Esophagus (tissue), 2 donors: ENCODE results near the gene RFC2. TPM values are rescaled to one million over a fixed set of nuclear protein-coding genes. Genes with fewer than 3 reads are reported as not detected.
"Not testable (repeated sequence)": the region's sequence is repeated elsewhere in the genome, so short reads cannot be mapped to it uniquely, and the experiment has no call there.

Source experiments
- H3K27ac ChIP-seq, 2 donors: one replicate each; pipeline ENCODE4 v1.5.1; 2013; ENCODE audit warnings: low read depth in 2 of 2, mild to moderate bottlenecking in 2 of 2, inconsistent platforms in 1 of 2, low read length in 1 of 2, moderate library complexity in 1 of 2
- H3K27me3 ChIP-seq, 2 donors: one replicate each; pipeline ENCODE4 v1.6.1; 2013; ENCODE audit warnings: low read length in 2 of 2, control low read depth in 1 of 2, mild to moderate bottlenecking in 1 of 2; ENCODE audit not compliant: insufficient read depth in 2 of 2, control insufficient read depth in 1 of 2
- H3K36me3 ChIP-seq, 2 donors: one replicate each; pipeline ENCODE4 v1.6.1; 2013; ENCODE audit warnings: low read length in 1 of 2; ENCODE audit not compliant: control insufficient read depth in 2 of 2, insufficient read depth in 2 of 2
- H3K4me1 ChIP-seq, 2 donors: one replicate each; pipeline ENCODE4 v1.6.1; 2013; ENCODE audit warnings: low read length in 1 of 2; ENCODE audit not compliant: control insufficient read depth in 2 of 2, insufficient read depth in 2 of 2
- H3K4me3 ChIP-seq, 2 donors: one replicate each; pipeline ENCODE4 v1.5.1; 2013; ENCODE audit warnings: low read length in 2 of 2, mild to moderate bottlenecking in 2 of 2, low read depth in 1 of 2, moderate library complexity in 1 of 2
- H3K9me3 ChIP-seq, 2 donors: one replicate each; pipeline ENCODE4 v1.6.1; 2013; ENCODE audit warnings: mild to moderate bottlenecking in 2 of 2, low read depth in 1 of 2, low read length in 1 of 2, moderate library complexity in 1 of 2; ENCODE audit not compliant: control insufficient read depth in 2 of 2, insufficient read depth in 1 of 2
- WGBS, 2 donors: extraction: QIAGEN DNeasy Blood & Tissue Kit; methylation state at CpG; one replicate each; pipeline ENCODE4 v1.1.7; 2013; 5-methylcytosine and 5-hydroxymethylcytosine counted together
- polyA plus RNA-seq, 2 donors: library from polyadenylated mRNA; stranded (reverse); fragments of 200-250 nt; gene quantifications; one replicate each; pipeline ENCODE4 v1.2.3, GENCODE V29; 2013
- donor health status: healthy with polysubstance abuse.
- donor health status: Bipolar disorder and iron deficiency.

RFC2 gene
- polyA plus RNA-seq, 2 donors, result 20.0 to 26.7 TPM

- H3K4me1 ChIP-seq, result peaks cover 0 to 2% of the 10 kb centered on the region in 2 donors
- peak overlapping the region; percentile 58 to 87 for H3K4me3 ChIP-seq
- no peaks in the 10 kb centered on the region for H3K9me3 ChIP-seq
- WGBS, 2 donors, result 1 to 3% methylated on average over 10 of the region's 10 CpGs
- peaks cover 0 to 13% of the 10 kb centered on the region in 2 donors for H3K36me3 ChIP-seq
- peak overlapping the region; percentile 69 to 98 for H3K27ac ChIP-seq
- H3K27me3 ChIP-seq, result no peaks in the 10 kb centered on the region
Observed at GRCh38 chr7:74253835-74254128, 417 bp downstream of the RFC2 start.

- WGBS, 2 donors, result 40 to 46% methylated on average over 7 of the region's 7 CpGs
Observed at GRCh38 chr7:74253331-74253730, 868 bp downstream of the RFC2 start.

GRCh38 chr7:74252893-74253292, 1.3 kb downstream of the RFC2 start:
- WGBS, 2 donors, result 51 to 68% methylated on average over 5 of the region's 5 CpGs
- no peaks in the 10 kb centered on the region for H3K9me3 ChIP-seq
- peaks cover 0 to 2% of the 10 kb centered on the region in 2 donors for H3K4me1 ChIP-seq
- H3K27ac ChIP-seq, result peak overlapping the region in 1 of 2 donors; percentile 67
- peaks cover 0 to 15% of the 10 kb centered on the region in 2 donors for H3K36me3 ChIP-seq
- H3K4me3 ChIP-seq, result no peak overlapping the region
- H3K27me3 ChIP-seq, result no peaks in the 10 kb centered on the region

More at GRCh38 chr7:74253331-74253730, 868 bp downstream of the RFC2 start:
- peak overlapping the region in 1 of 2 donors; percentile 58 for H3K4me3 ChIP-seq
- H3K27ac ChIP-seq, result peak overlapping the region; percentile 11 to 67
- peaks cover 0 to 13% of the 10 kb centered on the region in 2 donors for H3K36me3 ChIP-seq
- peaks cover 0 to 2% of the 10 kb centered on the region in 2 donors for H3K4me1 ChIP-seq
- no peaks in the 10 kb centered on the region for H3K27me3 ChIP-seq
- H3K9me3 ChIP-seq, result no peaks in the 10 kb centered on the region

- H3K4me1 ChIP-seq, H3K9me3 ChIP-seq, H3K27me3 ChIP-seq, H3K4me3 ChIP-seq, H3K27ac ChIP-seq: not testable (repeated sequence)
- WGBS, 2 donors, result 95 to 96% methylated on average over 10 of the region's 10 CpGs
- peaks cover 0 to 18% of the 10 kb centered on the region in 2 donors for H3K36me3 ChIP-seq
Observed at GRCh38 chr7:74249058-74249457, 5.1 kb downstream of the RFC2 start.

- Histone ChIP-seq H3K27ac (no peak overlapping the region), H3K9me3 (no peaks in the 10 kb centered on the region), H3K36me3 (peaks cover 0 to 18% of the 10 kb centered on the region in 2 donors), H3K27me3 (no peaks in the 10 kb centered on the region), H3K4me3 (no peak overlapping the region), H3K4me1 (peaks cover 0 to 2% of the 10 kb centered on the region in 2 donors)
- WGBS, 2 donors, result 95 to 97% methylated on average over 6 of the region's 6 CpGs
Observed at GRCh38 chr7:74248156-74248555, 6.0 kb downstream of the RFC2 start.

GRCh38 chr7:74246497-74246896, 7.7 kb downstream of the RFC2 start:
- Histone ChIP-seq H3K27ac (no peak overlapping the region), H3K4me1 (no peaks in the 10 kb centered on the region), H3K27me3 (no peaks in the 10 kb centered on the region), H3K36me3 (peaks cover 3 to 22% of the 10 kb centered on the region in 2 donors), H3K9me3 (no peaks in the 10 kb centered on the region), H3K4me3 (no peak overlapping the region)
- WGBS, 2 donors, result 61 to 79% methylated on average over 4 of the region's 4 CpGs

GRCh38 chr7:74242122-74242443, 12.1 kb downstream of the RFC2 start:
- H3K27ac ChIP-seq, result no peak overlapping the region
- H3K9me3 ChIP-seq, result no peaks in the 10 kb centered on the region
- WGBS, 2 donors, result 81 to 89% methylated on average over 6 of the region's 6 CpGs
- H3K36me3 ChIP-seq, result peaks cover 16 to 25% of the 10 kb centered on the region in 2 donors
- H3K27me3 ChIP-seq, result no peaks in the 10 kb centered on the region
- no peaks in the 10 kb centered on the region for H3K4me1 ChIP-seq
- H3K4me3 ChIP-seq, result no peak overlapping the region

GRCh38 chr7:74240482-74240881, 13.7 kb downstream of the RFC2 start:
- no peaks in the 10 kb centered on the region for H3K9me3 ChIP-seq
- H3K27me3 ChIP-seq, result no peaks in the 10 kb centered on the region
- H3K36me3 ChIP-seq, result peaks cover 16 to 26% of the 10 kb centered on the region in 2 donors
- H3K4me3 ChIP-seq, result no peak overlapping the region
- no peaks in the 10 kb centered on the region for H3K4me1 ChIP-seq
- H3K27ac ChIP-seq, result no peak overlapping the region
- WGBS, 2 donors, result 82 to 87% methylated on average over 4 of the region's 4 CpGs

GRCh38 chr7:74236284-74236683, 17.9 kb downstream of the RFC2 start:
- Histone ChIP-seq H3K4me3 (no peak overlapping the region), H3K36me3 (peaks cover 13 to 40% of the 10 kb centered on the region in 2 donors), H3K27me3 (no peaks in the 10 kb centered on the region), H3K9me3 (no peaks in the 10 kb centered on the region), H3K27ac (peak overlapping the region in 1 of 2 donors; percentile 75), H3K4me1 (no peaks in the 10 kb centered on the region)
- WGBS, 2 donors, result 83 to 92% methylated on average over 3 of the region's 3 CpGs

GRCh38 chr7:74235518-74236268, 18.5 kb downstream of the RFC2 start:
- WGBS, 2 donors, result 65 to 70% methylated on average over 8 of the region's 8 CpGs
- Histone ChIP-seq H3K4me1 (no peaks in the 10 kb centered on the region), H3K27me3 (no peaks in the 10 kb centered on the region), H3K36me3 (peaks cover 13 to 40% of the 10 kb centered on the region in 2 donors), H3K9me3 (no peaks in the 10 kb centered on the region), H3K27ac (peak overlapping the region in 1 of 2 donors; percentile 75), H3K4me3 (no peak overlapping the region)
